Neuronal stem cell (in vitro differentiated cells): ENCODE results near the gene EPHB6.

Source experiments
- DNase-seq: peaks from one replicate; pipeline ENCODE4 v3.0.0-alpha.2; 2013; ENCODE audit warnings: low spot score
- H2AFZ ChIP-seq: one replicate; pipeline ENCODE4 v1.6.1; 2013; ENCODE audit warnings: mild to moderate bottlenecking, low read length, inconsistent platforms
- H2AK5ac ChIP-seq: 2 replicates; pipeline ENCODE4 v1.6.1; 2013; ENCODE audit warnings: low read depth, mild to moderate bottlenecking, inconsistent platforms, low read length, moderate library complexity, mixed read lengths
- H2BK120ac ChIP-seq: 2 replicates; pipeline ENCODE4 v1.6.1; 2013; ENCODE audit warnings: low read depth, mild to moderate bottlenecking, inconsistent platforms, low read length, moderate library complexity, mixed read lengths
- H2BK12ac ChIP-seq: one replicate; pipeline ENCODE4 v1.6.1; 2013; ENCODE audit warnings: low read length, inconsistent platforms
- H2BK15ac ChIP-seq: 2 replicates; pipeline ENCODE4 v1.6.1; 2013; ENCODE audit warnings: mild to moderate bottlenecking, low read length, inconsistent platforms, mixed read lengths
- H2BK5ac ChIP-seq: one replicate; pipeline ENCODE4 v1.6.1; 2013; ENCODE audit warnings: inconsistent platforms, mild to moderate bottlenecking, low read length, moderate library complexity
- H3K14ac ChIP-seq: one replicate; pipeline ENCODE4 v1.6.1; 2013; ENCODE audit warnings: low read length, inconsistent platforms
- H3K18ac ChIP-seq: 2 replicates; pipeline ENCODE4 v1.6.1; 2013; ENCODE audit warnings: low read length, inconsistent platforms
- H3K23ac ChIP-seq: 2 replicates; pipeline ENCODE4 v1.6.1; 2013; ENCODE audit warnings: low read depth, mild to moderate bottlenecking, mixed read lengths, low read length, inconsistent platforms; ENCODE audit not compliant: poor library complexity
- H3K27ac ChIP-seq: replicated peaks from 3 replicates; pipeline ENCODE4 v1.5.1; 2013; ENCODE audit warnings: low read length, inconsistent platforms
- H3K27me3 ChIP-seq, 3 experiments: 2 replicates each; pipeline ENCODE4 v1.6.1; 2013; ENCODE audit warnings: low read length in 3 of 3, mild to moderate bottlenecking in 2 of 3, inconsistent platforms in 1 of 3, low read depth in 1 of 3, mixed read lengths in 1 of 3, moderate library complexity in 1 of 3; ENCODE audit not compliant: control insufficient read depth in 3 of 3, insufficient read depth in 3 of 3
- H3K36me3 ChIP-seq, 2 donors: replicated peaks in 1 of 2; 2 replicates each; pipeline ENCODE4 v1.6.1; 2013; ENCODE audit warnings: low read length in 2 of 2; ENCODE audit not compliant: control insufficient read depth in 2 of 2, insufficient read depth in 2 of 2
- H3K4ac ChIP-seq: 2 replicates; pipeline ENCODE4 v1.6.1; 2013; ENCODE audit warnings: inconsistent platforms, mild to moderate bottlenecking, low read length, moderate library complexity
- H3K4me1 ChIP-seq, 2 donors: 1 replicate in 1 of 2; 2 replicates in 1 of 2; pipeline ENCODE4 v1.6.1; 2013; ENCODE audit warnings: low read length in 2 of 2, low read depth in 1 of 2; ENCODE audit not compliant: control insufficient read depth in 2 of 2, insufficient read depth in 1 of 2
- H3K4me2 ChIP-seq: one replicate; pipeline ENCODE4 v1.6.1; 2013; ENCODE audit warnings: mild to moderate bottlenecking, low read length, inconsistent platforms; ENCODE audit not compliant: insufficient read depth, poor library complexity, severe bottlenecking
- H3K4me3 ChIP-seq, 2 donors: 2 replicates each; pipeline ENCODE4 v1.5.1; 2013; ENCODE audit warnings: low read length in 2 of 2, mild to moderate bottlenecking in 2 of 2, inconsistent platforms in 1 of 2, moderate library complexity in 1 of 2
- H3K79me1 ChIP-seq: one replicate; pipeline ENCODE4 v1.6.1; 2013; ENCODE audit warnings: low read depth, mild to moderate bottlenecking, inconsistent platforms, low read length, moderate library complexity
- H3K9ac ChIP-seq: one replicate; pipeline ENCODE4 v1.6.1; 2013; ENCODE audit warnings: mild to moderate bottlenecking, low read depth, low read length, inconsistent platforms; ENCODE audit not compliant: poor library complexity
- H3K9me3 ChIP-seq, 2 donors: replicated peaks in 1 of 2; 2 replicates each; pipeline versions ENCODE3 to v1.6.1; 2013; ENCODE audit warnings: low read length in 2 of 2, mild to moderate bottlenecking in 2 of 2, inconsistent platforms in 1 of 2, low read depth in 1 of 2, mixed read lengths in 1 of 2, moderate library complexity in 1 of 2; ENCODE audit not compliant: control insufficient read depth in 2 of 2, insufficient read depth in 1 of 2
- H4K8ac ChIP-seq: one replicate; pipeline ENCODE4 v1.6.1; 2013; ENCODE audit warnings: low read depth, mild to moderate bottlenecking, inconsistent platforms, low read length, moderate library complexity
- H4K91ac ChIP-seq: one replicate; pipeline ENCODE4 v1.6.1; 2013; ENCODE audit warnings: low read length, low read depth, mild to moderate bottlenecking, inconsistent platforms; ENCODE audit not compliant: poor library complexity
- WGBS, 2 donors: extraction: QIAGEN DNeasy Blood & Tissue Kit; methylation state at CpG; one replicate each; pipeline ENCODE4 v1.1.7; 2013; ENCODE audit warnings: missing lambda C conversion rate in 2 of 2, mixed read lengths in 1 of 2; ENCODE audit not compliant: insufficient read length in 2 of 2, insufficient replicate concordance in 1 of 2; ENCODE audit errors: extremely low coverage in 2 of 2; 5-methylcytosine and 5-hydroxymethylcytosine counted together

Gene EPHB6

GRCh38 chr7:142864980-142865747 is 10.3 kb downstream of the EPHB6 start:
- H2AFZ ChIP-seq = no peak overlapping the region
- H4K8ac ChIP-seq = no peak overlapping the region
- no CpG with 5 or more reads among the region's 14 CpGs for WGBS, 2 donors

GRCh38 chr7:142865766-142866165 is 10.9 kb downstream of the EPHB6 start:
- Histone ChIP-seq H2BK120ac (no peak overlapping the region), H2BK5ac (no peak overlapping the region), H3K9ac (no peak overlapping the region), H2BK12ac (no peak overlapping the region), H2AFZ (no peak overlapping the region), H3K79me1 (peaks cover 2% of the 10 kb centered on the region), H3K4ac (no peak overlapping the region), H3K4me3 (no peak overlapping the region), H3K4me1 (no peaks in the 10 kb centered on the region), H2AK5ac (peak overlapping the region; percentile 24), H4K8ac (no peak overlapping the region), H4K91ac (no peak overlapping the region), H3K23ac (no peak overlapping the region), H3K9me3 (no peaks in the 10 kb centered on the region), H2BK15ac (no peak overlapping the region), H3K27me3 (no peaks in the 10 kb centered on the region), H3K4me2 (no peak overlapping the region), H3K27ac (no peak overlapping the region), H3K36me3 (no peaks in the 10 kb centered on the region), H3K14ac (no peak overlapping the region), H3K18ac (peak overlapping the region; percentile 59)
- WGBS, 2 donors = no CpG with 5 or more reads among the region's 13 CpGs
- no peak for DNase-seq

More at GRCh38 chr7:142864980-142865747, 10.3 kb downstream of the EPHB6 start:
- Histone ChIP-seq H3K79me1 (peaks cover 2% of the 10 kb centered on the region), H2BK5ac (no peak overlapping the region), H2BK15ac (no peak overlapping the region), H3K4me1 (no peaks in the 10 kb centered on the region), H2AK5ac (peak overlapping the region; percentile 24), H3K36me3 (no peaks in the 10 kb centered on the region), H4K91ac (no peak overlapping the region), H3K23ac (peak overlapping the region; percentile 55), H3K9ac (no peak overlapping the region), H3K27ac (no peak overlapping the region), H3K4ac (no peak overlapping the region), H3K27me3 (no peaks in the 10 kb centered on the region), H2BK120ac (no peak overlapping the region), H2BK12ac (no peak overlapping the region), H3K18ac (no peak overlapping the region), H3K4me2 (no peak overlapping the region), H3K4me3 (no peak overlapping the region), H3K9me3 (no peaks in the 10 kb centered on the region), H3K14ac (peak overlapping the region; percentile 8)
- no peak for DNase-seq

- H2AFZ ChIP-seq = no peak overlapping the region
- H2BK5ac ChIP-seq = no peak overlapping the region
- DNase-seq = peak; percentile 11
- no peak overlapping the region for H3K27ac ChIP-seq
- no peaks in the 10 kb centered on the region for H3K4me1 ChIP-seq
- no peak overlapping the region for H2BK120ac ChIP-seq
- H3K23ac ChIP-seq = no peak overlapping the region
- no peaks in the 10 kb centered on the region for H3K27me3 ChIP-seq
- WGBS, 2 donors = no CpG with 5 or more reads among the region's 18 CpGs
- peak overlapping the region; percentile 88 for H2AK5ac ChIP-seq
- H3K4me3 ChIP-seq = no peak overlapping the region
- no peak overlapping the region for H4K8ac ChIP-seq
- H3K4ac ChIP-seq = no peak overlapping the region
- no peak overlapping the region for H2BK12ac ChIP-seq
- H3K4me2 ChIP-seq = no peak overlapping the region
- peak overlapping the region; percentile 30 for H3K9ac ChIP-seq
- peaks cover 2% of the 10 kb centered on the region for H3K79me1 ChIP-seq
- H2BK15ac ChIP-seq = no peak overlapping the region
- peak overlapping the region; percentile 15 for H3K14ac ChIP-seq
- no peaks in the 10 kb centered on the region for H3K9me3 ChIP-seq
- H4K91ac ChIP-seq = no peak overlapping the region
- peak overlapping the region; percentile 33 for H3K18ac ChIP-seq
- no peaks in the 10 kb centered on the region for H3K36me3 ChIP-seq
Measured at GRCh38 chr7:142866361-142867096, 11.7 kb downstream of the EPHB6 start.

GRCh38 chr7:142867097-142867378 is 12.2 kb downstream of the EPHB6 start:
- no peak overlapping the region for H3K9ac ChIP-seq
- no peak overlapping the region for H3K4me2 ChIP-seq
- peaks cover 2% of the 10 kb centered on the region for H3K79me1 ChIP-seq
- H3K14ac ChIP-seq = no peak overlapping the region
- no peak overlapping the region for H4K8ac ChIP-seq
- no peaks in the 10 kb centered on the region for H3K9me3 ChIP-seq
- H3K27me3 ChIP-seq = no peaks in the 10 kb centered on the region
- no peak overlapping the region for H2BK12ac ChIP-seq
- H3K4ac ChIP-seq = no peak overlapping the region
- H4K91ac ChIP-seq = no peak overlapping the region
- H2AK5ac ChIP-seq = no peak overlapping the region
- no peaks in the 10 kb centered on the region for H3K36me3 ChIP-seq
- H2AFZ ChIP-seq = no peak overlapping the region
- no peak overlapping the region for H3K4me3 ChIP-seq
- H2BK120ac ChIP-seq = no peak overlapping the region
- no peak overlapping the region for H3K18ac ChIP-seq
- no CpG with 5 or more reads among the region's 4 CpGs for WGBS, 2 donors
- H2BK15ac ChIP-seq = no peak overlapping the region
- H3K23ac ChIP-seq = no peak overlapping the region
- no peaks in the 10 kb centered on the region for H3K4me1 ChIP-seq
- no peak overlapping the region for H2BK5ac ChIP-seq
- no peak for DNase-seq
- no peak overlapping the region for H3K27ac ChIP-seq
